Activated naive CD8-positive, alpha-beta T cell (primary cell): Measurements from ENCODE around the gene ZNF311.
"Not testable (repeated sequence)": the region's sequence is repeated elsewhere in the genome, so short reads cannot be mapped to it uniquely, and the experiment has no call there.

Experiments used
- H3K27ac Mint-ChIP-seq: one replicate; pipeline ENCODE4 v1.8.0; 2021; ENCODE audit warnings: mixed read lengths
- H3K27me3 Mint-ChIP-seq: one replicate; pipeline ENCODE4 v1.8.0; 2021; ENCODE audit warnings: mixed read lengths
- H3K36me3 Mint-ChIP-seq: one replicate; pipeline ENCODE4 v1.8.0; 2021; ENCODE audit warnings: mixed read lengths
- H3K4me1 Mint-ChIP-seq: one replicate; pipeline ENCODE4 v1.8.0; 2021; ENCODE audit warnings: low read depth, mixed read lengths
- H3K4me3 Mint-ChIP-seq: one replicate; pipeline ENCODE4 v1.8.0; 2021; ENCODE audit warnings: mild to moderate bottlenecking, mixed read lengths
- H3K9me3 Mint-ChIP-seq: one replicate; pipeline ENCODE4 v1.8.0; 2021; ENCODE audit warnings: low read depth, mixed read lengths

The ZNF311 gene

GRCh38 chr6:28977341-28978132, 27.6 kb downstream of the ZNF311 start:
- peaks cover 5% of the 10 kb centered on the region for H3K36me3 Mint-ChIP-seq
- no peaks in the 10 kb centered on the region for H3K9me3 Mint-ChIP-seq
- peaks cover 28% of the 10 kb centered on the region for H3K27me3 Mint-ChIP-seq
- H3K4me1 Mint-ChIP-seq, result peaks cover 36% of the 10 kb centered on the region
- H3K4me3 Mint-ChIP-seq, result peak overlapping the region; percentile 86
- H3K27ac Mint-ChIP-seq, result no peak overlapping the region

- no peaks in the 10 kb centered on the region for H3K9me3 Mint-ChIP-seq
- H3K36me3 Mint-ChIP-seq, result peaks cover 2% of the 10 kb centered on the region
- H3K4me3 Mint-ChIP-seq, result peak overlapping the region; percentile 86
- H3K27me3 Mint-ChIP-seq, result peaks cover 28% of the 10 kb centered on the region
- H3K27ac Mint-ChIP-seq, result peak overlapping the region; percentile 72
- H3K4me1 Mint-ChIP-seq, result peaks cover 30% of the 10 kb centered on the region
Measured at GRCh38 chr6:28976677-28977076, 28.4 kb downstream of the ZNF311 start.

GRCh38 chr6:28974505-28974904, 30.6 kb downstream of the ZNF311 start:
- H3K27me3 Mint-ChIP-seq, result peaks cover 22% of the 10 kb centered on the region
- peaks cover 2% of the 10 kb centered on the region for H3K36me3 Mint-ChIP-seq
- no peak overlapping the region for H3K27ac Mint-ChIP-seq
- H3K4me3 Mint-ChIP-seq, result no peak overlapping the region
- peaks cover 21% of the 10 kb centered on the region for H3K4me1 Mint-ChIP-seq
- H3K9me3 Mint-ChIP-seq, result no peaks in the 10 kb centered on the region

GRCh38 chr6:28970056-28970455, 35.1 kb downstream of the ZNF311 start:
- not testable (repeated sequence) for H3K4me3 Mint-ChIP-seq, H3K4me1 Mint-ChIP-seq, H3K27ac Mint-ChIP-seq, H3K9me3 Mint-ChIP-seq, H3K36me3 Mint-ChIP-seq, H3K27me3 Mint-ChIP-seq

GRCh38 chr6:28969129-28969528, 36.0 kb downstream of the ZNF311 start:
- H3K9me3 Mint-ChIP-seq, result no peaks in the 10 kb centered on the region
- peaks cover 3% of the 10 kb centered on the region for H3K27me3 Mint-ChIP-seq
- H3K4me3 Mint-ChIP-seq, result no peak overlapping the region
- H3K36me3 Mint-ChIP-seq, result no peaks in the 10 kb centered on the region
- H3K4me1 Mint-ChIP-seq, result no peaks in the 10 kb centered on the region
- H3K27ac Mint-ChIP-seq, result no peak overlapping the region

GRCh38 chr6:28968476-28968875, 36.6 kb downstream of the ZNF311 start:
- Mint-ChIP-seq H3K4me3 (no peak overlapping the region), H3K27ac (no peak overlapping the region), H3K9me3 (no peaks in the 10 kb centered on the region), H3K4me1 (no peaks in the 10 kb centered on the region), H3K27me3 (peaks cover under 1% of the 10 kb centered on the region), H3K36me3 (no peaks in the 10 kb centered on the region)

GRCh38 chr6:28965706-28966105, 39.4 kb downstream of the ZNF311 start:
- Mint-ChIP-seq H3K27me3 (peaks cover 3% of the 10 kb centered on the region), H3K4me3 (no peak overlapping the region), H3K36me3 (peaks cover 3% of the 10 kb centered on the region), H3K4me1 (no peaks in the 10 kb centered on the region), H3K9me3 (no peaks in the 10 kb centered on the region), H3K27ac (no peak overlapping the region)

GRCh38 chr6:28960846-28961500, 44.1 kb downstream of the ZNF311 start:
- H3K36me3 Mint-ChIP-seq, result peaks cover 3% of the 10 kb centered on the region
- H3K27ac Mint-ChIP-seq, result no peak overlapping the region
- no peak overlapping the region for H3K4me3 Mint-ChIP-seq
- H3K27me3 Mint-ChIP-seq, result peaks cover 5% of the 10 kb centered on the region
- no peaks in the 10 kb centered on the region for H3K4me1 Mint-ChIP-seq
- H3K9me3 Mint-ChIP-seq, result no peaks in the 10 kb centered on the region

DNA sequence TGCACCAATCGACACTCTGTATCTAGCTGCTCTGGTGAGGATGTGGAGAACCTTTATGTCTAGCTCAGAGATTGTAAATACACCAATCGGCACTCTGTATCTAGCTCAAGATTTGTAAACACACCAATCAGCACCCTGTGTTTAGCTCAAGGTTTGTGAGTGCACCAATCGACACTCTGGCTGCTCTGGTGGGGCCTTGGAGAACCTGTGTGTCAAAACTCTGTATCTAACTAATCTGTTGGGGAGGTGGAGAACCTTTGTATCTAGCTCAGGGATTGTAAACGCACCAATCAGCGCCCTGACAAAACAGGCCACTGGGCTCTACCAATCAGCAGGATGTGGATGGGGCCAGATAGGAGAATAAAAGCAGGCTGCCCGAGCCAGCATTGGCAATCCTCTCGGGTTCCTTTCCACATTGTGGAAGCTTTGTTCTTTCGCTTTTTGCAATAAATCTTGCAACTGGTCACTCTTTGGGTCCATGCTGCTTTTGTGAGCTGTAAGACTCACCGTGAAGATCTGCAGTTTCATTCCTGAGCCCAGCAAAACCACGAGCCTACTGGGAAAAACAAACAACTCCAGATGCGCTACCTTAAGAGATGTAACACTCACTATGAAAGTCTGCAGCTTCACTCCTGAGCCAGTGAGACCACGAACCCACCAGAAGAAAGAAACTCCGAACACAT, 46.4 kb downstream of the ZNF311 start:
- not testable (repeated sequence) for H3K27me3 Mint-ChIP-seq, H3K4me3 Mint-ChIP-seq, H3K9me3 Mint-ChIP-seq, H3K36me3 Mint-ChIP-seq, H3K27ac Mint-ChIP-seq
- H3K4me1 Mint-ChIP-seq, result peaks cover 16% of the 10 kb centered on the region

- H3K27ac Mint-ChIP-seq, H3K36me3 Mint-ChIP-seq, H3K27me3 Mint-ChIP-seq, H3K4me3 Mint-ChIP-seq, H3K9me3 Mint-ChIP-seq: not testable (repeated sequence)
- H3K4me1 Mint-ChIP-seq, result peaks cover 20% of the 10 kb centered on the region
Measured at GRCh38 chr6:28957795-28958314, 47.3 kb downstream of the ZNF311 start.

- Mint-ChIP-seq H3K4me1 (peaks cover 22% of the 10 kb centered on the region), H3K27ac (no peak overlapping the region), H3K4me3 (no peak overlapping the region), H3K36me3 (peaks cover under 1% of the 10 kb centered on the region), H3K27me3 (peaks cover 9% of the 10 kb centered on the region), H3K9me3 (no peaks in the 10 kb centered on the region)
Measured at GRCh38 chr6:28956331-28956730, 48.8 kb downstream of the ZNF311 start.

DNA sequence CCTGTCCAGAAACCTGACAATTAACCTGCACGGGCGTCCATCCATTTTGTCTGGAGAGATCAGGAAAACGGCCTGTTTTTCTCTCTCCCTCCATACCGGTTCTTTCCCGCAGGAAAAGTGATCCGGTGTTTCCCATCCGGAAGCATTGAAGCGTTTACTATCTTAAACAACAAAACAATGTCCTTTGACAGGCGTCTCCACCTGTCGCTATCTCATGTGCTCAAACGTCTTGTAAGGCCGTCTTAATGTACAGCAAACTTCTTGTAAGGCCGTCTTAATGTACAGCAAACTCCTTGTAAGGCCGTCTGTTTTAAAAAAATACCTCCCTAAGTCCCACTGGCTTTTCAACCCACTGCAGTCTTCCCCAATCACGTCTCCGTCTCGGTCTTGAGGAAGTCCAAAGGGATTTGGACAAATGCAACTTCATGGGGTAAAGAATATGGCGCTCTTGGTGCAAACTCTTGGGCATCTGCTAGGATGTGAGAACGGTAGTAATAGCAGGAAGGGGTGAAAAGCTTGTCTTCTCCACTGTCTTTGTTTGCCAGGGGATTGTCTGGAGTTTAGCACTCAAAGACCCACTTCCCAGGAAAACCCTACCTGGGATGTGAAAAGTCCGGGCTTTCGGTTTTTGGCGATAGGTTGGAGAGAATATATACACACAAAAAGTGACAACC, 51.4 kb downstream of the ZNF311 start:
- H3K4me1 Mint-ChIP-seq, result peaks cover 22% of the 10 kb centered on the region
- H3K4me3 Mint-ChIP-seq, result peak overlapping the region; percentile 89
- H3K27me3 Mint-ChIP-seq, result peaks cover 7% of the 10 kb centered on the region
- no peaks in the 10 kb centered on the region for H3K9me3 Mint-ChIP-seq
- H3K27ac Mint-ChIP-seq, result peak overlapping the region; percentile 77
- no peaks in the 10 kb centered on the region for H3K36me3 Mint-ChIP-seq

- Mint-ChIP-seq H3K27ac (peak overlapping the region; percentile 77), H3K36me3 (no peaks in the 10 kb centered on the region), H3K4me3 (peak overlapping the region; percentile 89), H3K27me3 (peaks cover 7% of the 10 kb centered on the region), H3K9me3 (no peaks in the 10 kb centered on the region), H3K4me1 (peaks cover 22% of the 10 kb centered on the region)
Measured at GRCh38 chr6:28953039-28953584, 52.0 kb downstream of the ZNF311 start.

- not testable (repeated sequence) for H3K27ac Mint-ChIP-seq, H3K36me3 Mint-ChIP-seq, H3K27me3 Mint-ChIP-seq, H3K4me3 Mint-ChIP-seq, H3K9me3 Mint-ChIP-seq
- peaks cover 16% of the 10 kb centered on the region for H3K4me1 Mint-ChIP-seq
Measured at GRCh38 chr6:28949656-28950195, 55.4 kb downstream of the ZNF311 start.
